Right atrium auricular region (tissue), 2 donors: ENCODE measurements around the gene STN1. TPM values are rescaled to one million over a fixed set of nuclear protein-coding genes. Genes with fewer than 3 reads are reported as not detected.

Source experiments
- DNase-seq: peaks from one replicate; pipeline ENCODE4 v3.0.0-alpha.2; 2019; ENCODE audit warnings: low spot score
- H3K27ac ChIP-seq, 2 donors: fragments of 200-600 bp; sonication (generic); 1 replicate in 1 of 2; 2 replicates in 1 of 2; pipeline ENCODE4 v1.5.1; 2016 to 2019
- H3K27me3 ChIP-seq, 2 donors: fragments of 200-600 bp; sonication (generic); one replicate each; pipeline versions ENCODE4 v1.5.1 to v1.6.0; 2017 to 2019
- H3K36me3 ChIP-seq: fragments of 200-600 bp; sonication (generic); one replicate; pipeline ENCODE4 v1.5.1; 2016
- H3K4me1 ChIP-seq, 2 donors: fragments of 200-600 bp; sonication (generic); one replicate each; pipeline versions ENCODE4 v1.5.1 to v1.6.0; 2017 to 2019
- H3K4me3 ChIP-seq, 2 donors: fragments of 200-600 bp; sonication (generic); 1 replicate in 1 of 2; 2 replicates in 1 of 2; pipeline ENCODE4 v1.5.1; 2017 to 2019; ENCODE audit warnings: mild to moderate bottlenecking in 1 of 2, moderate library complexity in 1 of 2
- H3K9me3 ChIP-seq, 2 donors: fragments of 200-600 bp; sonication (generic); one replicate each; pipeline ENCODE4 v1.5.1; 2019
- CTCF ChIP-seq, 2 donors: fragments of 200-600 bp; sonication (generic); IDR thresholded peaks; one replicate each; pipeline ENCODE4 v1.5.1; 2019; ENCODE audit warnings: antibody characterized with exemption in 2 of 2
- total RNA-seq, 2 donors: library from RNA; depleted of rRNA; stranded (reverse); fragments of >200 nt; gene quantifications; one replicate each; pipeline ENCODE4 v1.1.0, GENCODE V29; 2016

Gene STN1
- total RNA-seq, 2 donors from 2014 or later = 26.8 to 35.3 TPM

DNA sequence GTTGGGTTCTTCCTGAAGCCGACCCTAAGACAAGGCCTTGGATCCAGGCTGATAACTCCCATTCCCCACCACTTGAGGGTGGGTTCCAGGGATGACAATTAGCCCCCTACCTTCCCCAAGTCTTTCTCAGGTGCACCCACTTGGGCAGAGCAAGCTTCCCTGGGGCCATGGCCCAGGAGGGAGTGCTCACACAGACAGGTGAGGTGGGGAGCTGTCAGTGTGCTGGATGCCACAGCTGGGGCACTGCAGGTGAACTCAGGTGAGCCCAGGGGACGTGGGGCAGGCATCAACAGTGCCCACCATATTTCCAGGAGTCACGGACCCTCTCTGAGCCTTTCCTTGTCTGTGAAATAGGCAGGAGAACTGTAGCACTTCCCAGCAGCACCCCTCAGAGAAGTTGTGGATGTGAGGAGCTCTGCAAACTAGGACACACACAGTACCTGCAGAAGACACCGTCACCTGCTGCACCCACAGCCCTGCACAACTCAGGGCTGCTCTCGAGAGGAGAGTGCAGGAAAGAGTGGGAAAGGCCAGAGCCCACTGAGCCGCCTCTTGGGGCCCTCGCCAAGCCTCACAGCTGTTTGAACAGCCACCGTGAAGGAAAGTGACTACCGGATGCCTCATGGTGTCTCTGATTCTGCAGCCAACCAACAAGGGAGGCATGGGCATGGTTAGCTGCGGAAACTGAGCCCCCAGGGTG lies 80.5 kb downstream of the STN1 start:
- no peak for DNase-seq
- Histone ChIP-seq H3K36me3 (no peaks in the 10 kb centered on the region), H3K27me3 (no peaks in the 10 kb centered on the region), H3K4me3 (no peak overlapping the region), H3K4me1 (peaks cover 2 to 75% of the 10 kb centered on the region in 2 donors), H3K9me3 (no peaks in the 10 kb centered on the region), H3K27ac (no peak overlapping the region)
- TF ChIP-seq CTCF (IDR thresholded peaks at IDR 0.05) = no peak

- H3K27me3 ChIP-seq = no peaks in the 10 kb centered on the region
- no peak overlapping the region for H3K4me3 ChIP-seq
- no peak overlapping the region for H3K27ac ChIP-seq
- H3K9me3 ChIP-seq = no peaks in the 10 kb centered on the region
- H3K36me3 ChIP-seq = no peaks in the 10 kb centered on the region
- TF ChIP-seq CTCF (IDR thresholded peaks at IDR 0.05) = no peak
- DNase-seq = no peak
- peaks cover 2 to 74% of the 10 kb centered on the region in 2 donors for H3K4me1 ChIP-seq
These were observed 81.1 kb downstream of the STN1 start for GRCh38 chr10:103836861-103837260.

DNA sequence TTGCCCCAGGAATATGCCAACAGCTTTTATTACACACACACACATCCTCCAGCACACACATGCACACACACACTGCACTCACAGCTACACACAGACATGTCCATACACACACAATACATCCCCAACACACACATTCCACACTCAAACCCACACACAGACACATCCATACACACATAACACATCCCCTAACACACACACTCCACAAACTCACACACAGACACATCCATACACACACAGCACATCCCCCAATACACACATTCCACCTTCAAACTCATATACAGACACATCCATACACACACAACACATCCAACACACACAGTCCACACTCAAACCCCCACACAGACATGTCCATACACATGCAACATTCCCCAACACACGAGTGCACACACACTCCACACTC lies 81.7 kb downstream of the STN1 start:
- Histone ChIP-seq H3K4me1 (peaks cover 2 to 74% of the 10 kb centered on the region in 2 donors), H3K4me3 (no peak overlapping the region), H3K36me3 (no peaks in the 10 kb centered on the region), H3K9me3 (no peaks in the 10 kb centered on the region), H3K27ac (no peak overlapping the region), H3K27me3 (no peaks in the 10 kb centered on the region)
- DNase-seq = no peak
- TF ChIP-seq CTCF (IDR thresholded peaks at IDR 0.05) = no peak

DNA sequence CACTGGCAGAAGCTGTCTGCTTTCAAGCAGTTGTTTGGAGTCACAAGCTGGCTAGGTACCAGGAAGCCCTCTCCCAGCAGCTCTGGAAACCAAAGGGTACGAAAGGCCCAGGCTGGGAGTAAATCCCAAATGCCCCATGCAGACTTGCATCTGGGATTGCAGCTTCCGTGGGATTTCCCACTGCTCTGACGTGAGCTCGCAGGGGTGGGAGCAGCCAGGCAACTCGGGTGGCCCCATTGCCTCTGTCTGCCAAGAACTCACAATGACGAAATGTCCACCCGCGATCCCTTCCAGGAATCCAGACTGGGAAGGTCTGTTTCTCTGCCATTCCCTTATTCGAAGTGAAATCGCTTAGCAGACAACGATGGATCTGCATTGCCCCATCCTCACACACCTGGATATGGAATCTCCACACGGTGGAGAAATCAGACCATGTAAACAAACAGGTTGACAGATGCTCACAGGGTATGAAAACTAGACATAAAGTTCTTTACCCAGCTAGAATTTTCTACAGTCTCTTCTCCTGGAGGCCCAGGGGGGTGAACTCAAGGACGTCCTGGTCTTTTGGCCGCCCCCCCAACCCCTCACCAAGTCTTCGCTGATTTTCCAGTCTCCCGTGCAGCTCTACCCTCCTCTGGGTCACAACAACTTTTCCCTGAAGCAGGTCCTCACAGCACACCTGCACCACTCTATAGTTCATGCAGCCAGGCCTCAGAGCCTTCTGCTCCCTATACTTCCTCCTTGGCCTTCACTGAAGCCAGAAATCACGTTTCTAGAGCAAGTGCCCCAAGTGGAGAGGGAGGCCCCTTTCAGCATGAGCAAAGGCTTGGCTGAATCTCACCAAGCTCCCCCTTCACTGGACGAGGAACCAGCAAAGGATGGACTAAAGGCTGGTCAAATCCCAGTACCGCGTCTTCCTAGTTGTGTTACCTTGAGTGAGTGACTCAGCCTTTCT lies 82.6 kb downstream of the STN1 start:
- H3K4me1 ChIP-seq = peaks cover 2 to 65% of the 10 kb centered on the region in 2 donors
- peak; percentile 90 for DNase-seq
- H3K9me3 ChIP-seq = no peaks in the 10 kb centered on the region
- H3K27ac ChIP-seq = peak overlapping the region; percentile 43 to 68
- no peak overlapping the region for H3K4me3 ChIP-seq
- no peak for TF ChIP-seq CTCF (IDR thresholded peaks at IDR 0.05)
- no peaks in the 10 kb centered on the region for H3K27me3 ChIP-seq
- H3K36me3 ChIP-seq = no peaks in the 10 kb centered on the region

GRCh38 chr10:103834436-103835095 lies 83.4 kb downstream of the STN1 start:
- DNase-seq = no peak
- Histone ChIP-seq H3K27me3 (no peaks in the 10 kb centered on the region), H3K4me1 (peaks cover 2 to 62% of the 10 kb centered on the region in 2 donors), H3K9me3 (no peaks in the 10 kb centered on the region), H3K36me3 (no peaks in the 10 kb centered on the region), H3K4me3 (no peak overlapping the region), H3K27ac (peak overlapping the region; percentile 43 to 68)
- no peak for TF ChIP-seq CTCF (IDR thresholded peaks at IDR 0.05)
